K562 (cell line): ENCODE data around the gene INPP1. TPM values are rescaled to one million over a fixed set of nuclear protein-coding genes. Genes with fewer than 3 reads are reported as not detected.

Experiments used
- ARHGAP35 ChIP-seq: fragments of 450-650 bp; IDR thresholded peaks from 2 replicates; pipeline ENCODE4 v1.6.1; 2018; ENCODE audit not compliant: partially characterized antibody
- ARID1B ChIP-seq: fragments of 450-650 bp; IDR thresholded peaks from 2 replicates; pipeline ENCODE4 v1.6.1; 2016; ENCODE audit warnings: antibody characterized with exemption, mild to moderate bottlenecking, inconsistent platforms
- CBX8 ChIP-seq: fragments of 200-600 bp; sonication (generic); IDR thresholded peaks from 2 replicates; pipeline ENCODE4 v1.6.1; 2012; ENCODE audit warnings: borderline replicate concordance, mixed run types, low read depth, mild to moderate bottlenecking, moderate library complexity, mixed read lengths, low read length, control low read depth, inconsistent platforms; ENCODE audit not compliant: poor library complexity, severe bottlenecking; ENCODE audit errors: extremely low read depth
- GTF2E2 ChIP-seq: fragments of 200-800 bp; sonication (Bioruptor generic); IDR thresholded peaks from 2 replicates; pipeline ENCODE4 v1.6.1; 2016; ENCODE audit warnings: missing genetic modification characterization, missing compliant biosample characterization
- SREBF1 ChIP-seq: fragments of 150-350 bp; IDR thresholded peaks from 2 replicates; pipeline ENCODE4 v1.6.1; 2014; ENCODE audit warnings: antibody characterized with exemption, low read depth, low read length, borderline replicate concordance
- SRSF1 ChIP-seq: fragments of 200-400 bp; formaldehyde crosslinking; IDR thresholded peaks from 2 replicates; pipeline ENCODE4 v1.6.1; 2017; ENCODE audit warnings: mild to moderate bottlenecking, low read depth, low read length, moderate library complexity
- STAT5B ChIP-seq: fragments of 250-450 bp; sonication (Bioruptor Pico); IDR thresholded peaks from 2 replicates; pipeline ENCODE4 v1.8.0; 2021; ENCODE audit warnings: mild to moderate bottlenecking, inconsistent platforms
- SUPT5H ChIP-seq: fragments of 450-650 bp; IDR thresholded peaks from 2 replicates; pipeline ENCODE4 v1.6.1; 2016
- TCFL5 ChIP-seq: fragments of 250-450 bp; sonication (Bioruptor Pico); conservative IDR thresholded peaks from 2 replicates; pipeline ENCODE4 v1.6.1; 2021; ENCODE audit warnings: mild to moderate bottlenecking, moderate library complexity, matching md5 sums
- ZC3H8 ChIP-seq: fragments of 450-650 bp; IDR thresholded peaks from 2 replicates; pipeline ENCODE4 v1.6.1; 2017
- ZFP1 ChIP-seq: fragments of 450-650 bp; formaldehyde crosslinking; IDR thresholded peaks from 2 replicates; pipeline ENCODE4 v1.4.0; 2020; ENCODE audit warnings: mild to moderate bottlenecking, mixed read lengths
- ZNF217 ChIP-seq: sonication (generic); formaldehyde crosslinking; IDR thresholded peaks from 2 replicates; pipeline ENCODE4 v1.8.0; 2022; ENCODE audit warnings: mild to moderate bottlenecking, missing genetic modification reagents
- ZNF778 ChIP-seq: fragments of 450-650 bp; formaldehyde crosslinking; IDR thresholded peaks from 2 replicates; pipeline ENCODE4 v1.4.0; 2020; ENCODE audit warnings: mild to moderate bottlenecking, moderate library complexity
- polyA plus RNA-seq, 8 experiments: library from polyadenylated mRNA; depleted of rRNA in 4 of 8; stranded (reverse) in 5 of 8; unstranded in 3 of 8; fragments of >200 nt; fragmentation: Nextera tagmentation in 2 of 8; fragmentation: Illumina TruSeq in 1 of 8; extraction: Ambion mirVana in 2 of 8; extraction: Trizol in 1 of 8; gene quantifications; 2 replicates each; pipeline versions ENCODE4 v1.2.1 to v1.2.3, GENCODE V29; 2011 to 2014; ENCODE audit warnings: inconsistent platforms in 1 of 8, missing spikeins in 1 of 8
- total RNA-seq, 7 experiments: library from RNA; depleted of rRNA in 6 of 7; stranded (reverse); fragments of >200 nt in 6 of 7; fragmentation: Illumina TruSeq in 2 of 7; extraction: Trizol in 2 of 7; gene quantifications; 2 replicates each; pipeline versions ENCODE4 v1.2.1 to v1.2.3, GENCODE V29; 2011 to 2021; ENCODE audit warnings: low replicate concordance in 1 of 7
- TF ChIP-seq, protein P1 (sequence below): fragments of 250-450 bp; sonication (Bioruptor Pico); IDR thresholded peaks from 2 replicates; pipeline ENCODE4 v1.5.1; 2021; ENCODE audit warnings: mild to moderate bottlenecking
- TF ChIP-seq, protein P2 (sequence below): sonication (generic); formaldehyde crosslinking; IDR thresholded peaks from 2 replicates; pipeline ENCODE4 v1.8.0; 2023; ENCODE audit warnings: missing genetic modification reagents, mild to moderate bottlenecking, borderline replicate concordance
- TF ChIP-seq, protein P3 (sequence below): sonication (generic); formaldehyde crosslinking; IDR thresholded peaks from 2 replicates; pipeline ENCODE4 v1.5.0; 2020; ENCODE audit warnings: missing genetic modification reagents
- TF ChIP-seq, protein P4 (sequence below): fragments of 450-650 bp; formaldehyde crosslinking; conservative IDR thresholded peaks from 2 replicates; pipeline ENCODE4 v1.4.0; 2022; ENCODE audit warnings: mild to moderate bottlenecking, missing genetic modification characterization

INPP1 gene
- total and polyA plus RNA-seq, 9 of the 15 experiments (the other 6 are each of a cell fraction or from before 2014, with no cell fraction given) = 3.7 to 11.8 (median 6.5) TPM

DNA sequence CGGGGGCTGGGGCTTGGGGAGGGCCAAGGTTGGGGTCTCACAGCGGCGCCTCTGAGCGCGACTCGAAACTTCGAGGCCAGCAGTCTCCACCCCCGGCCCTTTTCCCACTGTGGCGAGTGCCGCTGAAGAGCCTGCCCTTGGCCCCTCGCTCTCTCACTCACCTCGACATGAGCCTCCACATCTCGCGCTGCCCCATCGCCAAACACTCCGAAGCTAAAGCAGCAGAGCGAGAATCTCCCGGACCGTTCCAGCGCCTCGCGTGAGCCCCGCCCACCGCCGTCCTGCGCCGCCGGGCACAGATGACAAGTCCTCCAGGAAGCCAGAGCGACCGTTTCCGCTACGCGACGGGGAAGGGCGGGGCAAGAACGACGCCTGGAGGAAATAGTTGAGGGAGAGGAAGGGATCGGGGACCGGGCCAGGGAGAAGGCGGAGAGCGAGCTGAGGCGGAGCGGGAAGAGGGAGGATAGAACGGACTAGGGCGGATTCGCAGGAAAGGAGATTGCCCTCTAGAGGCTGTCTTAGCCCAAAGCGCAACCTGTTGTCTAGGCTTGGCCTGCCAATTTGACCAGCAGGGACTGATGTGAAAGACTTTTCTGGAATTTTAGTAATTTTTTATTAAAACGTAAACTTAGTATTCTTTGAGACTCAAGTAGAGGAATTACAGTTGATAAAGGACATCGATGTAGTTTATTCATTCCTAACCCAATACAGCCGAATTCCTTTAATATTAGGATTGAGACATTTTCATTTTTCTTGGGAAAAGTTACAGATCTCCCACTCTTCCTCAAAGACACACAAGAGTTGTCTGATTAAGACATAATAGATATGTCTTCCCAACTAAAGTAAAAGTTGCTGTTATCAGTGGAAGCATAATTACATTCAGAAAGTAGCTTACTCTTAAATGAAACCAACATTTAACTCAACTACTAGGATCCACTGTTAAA, 23.6 kb upstream of the INPP1 start, which contains the start of gene HIBCH (continued):
- TF ChIP-seq SRSF1 (no peak), SREBF1 (no peak), TCFL5 (no peak), STAT5B (CRISPR knock-in tag) (no peak), ARID1B (peak; percentile 21; the same call in 1 of the 2 replicates), ZFP1 (0 out of 2 replicates have a peak, but pooled peaks have one; percentile 24), ZNF217 (CRISPR knock-in tag) (no peak), GTF2E2 (tag) (no peak), ZC3H8 (no peak), ZNF778 (CRISPR knock-in tag) (no peak), ARHGAP35 (no peak), CBX8 (no peak), SUPT5H (peak; percentile 53)
- TF ChIP-seq, protein P1, sequence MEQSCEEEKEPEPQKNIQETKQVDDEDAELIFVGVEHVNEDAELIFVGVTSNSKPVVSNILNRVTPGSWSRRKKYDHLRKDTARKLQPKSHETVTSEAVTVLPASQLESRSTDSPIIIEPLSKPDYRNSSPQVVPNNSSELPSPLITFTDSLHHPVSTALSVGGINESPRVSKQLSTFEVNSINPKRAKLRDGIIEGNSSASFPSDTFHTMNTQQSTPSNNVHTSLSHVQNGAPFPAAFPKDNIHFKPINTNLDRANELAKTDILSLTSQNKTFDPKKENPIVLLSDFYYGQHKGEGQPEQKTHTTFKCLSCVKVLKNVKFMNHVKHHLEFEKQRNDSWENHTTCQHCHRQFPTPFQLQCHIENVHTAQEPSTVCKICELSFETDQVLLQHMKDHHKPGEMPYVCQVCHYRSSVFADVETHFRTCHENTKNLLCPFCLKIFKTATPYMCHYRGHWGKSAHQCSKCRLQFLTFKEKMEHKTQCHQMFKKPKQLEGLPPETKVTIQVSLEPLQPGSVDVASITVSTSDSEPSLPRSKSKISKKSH (CRISPR knock-in tag) = no peak
- TF ChIP-seq, protein P2, sequence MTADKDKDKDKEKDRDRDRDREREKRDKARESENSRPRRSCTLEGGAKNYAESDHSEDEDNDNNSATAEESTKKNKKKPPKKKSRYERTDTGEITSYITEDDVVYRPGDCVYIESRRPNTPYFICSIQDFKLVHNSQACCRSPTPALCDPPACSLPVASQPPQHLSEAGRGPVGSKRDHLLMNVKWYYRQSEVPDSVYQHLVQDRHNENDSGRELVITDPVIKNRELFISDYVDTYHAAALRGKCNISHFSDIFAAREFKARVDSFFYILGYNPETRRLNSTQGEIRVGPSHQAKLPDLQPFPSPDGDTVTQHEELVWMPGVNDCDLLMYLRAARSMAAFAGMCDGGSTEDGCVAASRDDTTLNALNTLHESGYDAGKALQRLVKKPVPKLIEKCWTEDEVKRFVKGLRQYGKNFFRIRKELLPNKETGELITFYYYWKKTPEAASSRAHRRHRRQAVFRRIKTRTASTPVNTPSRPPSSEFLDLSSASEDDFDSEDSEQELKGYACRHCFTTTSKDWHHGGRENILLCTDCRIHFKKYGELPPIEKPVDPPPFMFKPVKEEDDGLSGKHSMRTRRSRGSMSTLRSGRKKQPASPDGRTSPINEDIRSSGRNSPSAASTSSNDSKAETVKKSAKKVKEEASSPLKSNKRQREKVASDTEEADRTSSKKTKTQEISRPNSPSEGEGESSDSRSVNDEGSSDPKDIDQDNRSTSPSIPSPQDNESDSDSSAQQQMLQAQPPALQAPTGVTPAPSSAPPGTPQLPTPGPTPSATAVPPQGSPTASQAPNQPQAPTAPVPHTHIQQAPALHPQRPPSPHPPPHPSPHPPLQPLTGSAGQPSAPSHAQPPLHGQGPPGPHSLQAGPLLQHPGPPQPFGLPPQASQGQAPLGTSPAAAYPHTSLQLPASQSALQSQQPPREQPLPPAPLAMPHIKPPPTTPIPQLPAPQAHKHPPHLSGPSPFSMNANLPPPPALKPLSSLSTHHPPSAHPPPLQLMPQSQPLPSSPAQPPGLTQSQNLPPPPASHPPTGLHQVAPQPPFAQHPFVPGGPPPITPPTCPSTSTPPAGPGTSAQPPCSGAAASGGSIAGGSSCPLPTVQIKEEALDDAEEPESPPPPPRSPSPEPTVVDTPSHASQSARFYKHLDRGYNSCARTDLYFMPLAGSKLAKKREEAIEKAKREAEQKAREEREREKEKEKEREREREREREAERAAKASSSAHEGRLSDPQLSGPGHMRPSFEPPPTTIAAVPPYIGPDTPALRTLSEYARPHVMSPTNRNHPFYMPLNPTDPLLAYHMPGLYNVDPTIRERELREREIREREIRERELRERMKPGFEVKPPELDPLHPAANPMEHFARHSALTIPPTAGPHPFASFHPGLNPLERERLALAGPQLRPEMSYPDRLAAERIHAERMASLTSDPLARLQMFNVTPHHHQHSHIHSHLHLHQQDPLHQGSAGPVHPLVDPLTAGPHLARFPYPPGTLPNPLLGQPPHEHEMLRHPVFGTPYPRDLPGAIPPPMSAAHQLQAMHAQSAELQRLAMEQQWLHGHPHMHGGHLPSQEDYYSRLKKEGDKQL (CRISPR knock-in tag) = no peak
- TF ChIP-seq, protein P3, sequence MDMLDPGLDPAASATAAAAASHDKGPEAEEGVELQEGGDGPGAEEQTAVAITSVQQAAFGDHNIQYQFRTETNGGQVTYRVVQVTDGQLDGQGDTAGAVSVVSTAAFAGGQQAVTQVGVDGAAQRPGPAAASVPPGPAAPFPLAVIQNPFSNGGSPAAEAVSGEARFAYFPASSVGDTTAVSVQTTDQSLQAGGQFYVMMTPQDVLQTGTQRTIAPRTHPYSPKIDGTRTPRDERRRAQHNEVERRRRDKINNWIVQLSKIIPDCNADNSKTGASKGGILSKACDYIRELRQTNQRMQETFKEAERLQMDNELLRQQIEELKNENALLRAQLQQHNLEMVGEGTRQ (CRISPR knock-in tag) = no peak
- TF ChIP-seq, protein P4, sequence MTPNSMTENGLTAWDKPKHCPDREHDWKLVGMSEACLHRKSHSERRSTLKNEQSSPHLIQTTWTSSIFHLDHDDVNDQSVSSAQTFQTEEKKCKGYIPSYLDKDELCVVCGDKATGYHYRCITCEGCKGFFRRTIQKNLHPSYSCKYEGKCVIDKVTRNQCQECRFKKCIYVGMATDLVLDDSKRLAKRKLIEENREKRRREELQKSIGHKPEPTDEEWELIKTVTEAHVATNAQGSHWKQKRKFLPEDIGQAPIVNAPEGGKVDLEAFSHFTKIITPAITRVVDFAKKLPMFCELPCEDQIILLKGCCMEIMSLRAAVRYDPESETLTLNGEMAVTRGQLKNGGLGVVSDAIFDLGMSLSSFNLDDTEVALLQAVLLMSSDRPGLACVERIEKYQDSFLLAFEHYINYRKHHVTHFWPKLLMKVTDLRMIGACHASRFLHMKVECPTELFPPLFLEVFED (CRISPR knock-in tag) = no peak
